GM06990 (cell line): ENCODE measurements around the gene SUSD1.
"Not testable (repeated sequence)": the region's sequence is repeated elsewhere in the genome, so short reads cannot be mapped to it uniquely, and the experiment has no call there.

ENCODE experiments used
- DNase-seq: peaks from one replicate; pipeline ENCODE4 v3.0.0-alpha.2; 2011; ENCODE audit not compliant: insufficient read length; ENCODE audit errors: extremely low read depth
- H3K27me3 ChIP-seq: replicated peaks from 2 replicates; pipeline ENCODE4 v1.6.0; 2011; ENCODE audit warnings: low read length; ENCODE audit not compliant: control insufficient read depth, insufficient read depth
- H3K36me3 ChIP-seq: 2 replicates; pipeline ENCODE4 v1.5.1; 2011; ENCODE audit warnings: low read length; ENCODE audit not compliant: control insufficient read depth, insufficient read depth
- H3K4me3 ChIP-seq: replicated peaks from 2 replicates; pipeline ENCODE4 v1.5.1; 2011; ENCODE audit warnings: low read depth, mild to moderate bottlenecking, control low read depth, low read length
- TF ChIP-seq, protein P1 (sequence below): IDR thresholded peaks from 2 replicates; pipeline ENCODE4 v1.5.1; 2011; ENCODE audit warnings: low read length, control low read depth, mild to moderate bottlenecking, inconsistent platforms; ENCODE audit not compliant: insufficient read depth, poor library complexity, severe bottlenecking

Gene SUSD1

GRCh38 chr9:112132356-112132755 lies 42.7 kb downstream of the SUSD1 start:
- H3K36me3 ChIP-seq = no peaks in the 10 kb centered on the region
- TF ChIP-seq, protein P1, sequence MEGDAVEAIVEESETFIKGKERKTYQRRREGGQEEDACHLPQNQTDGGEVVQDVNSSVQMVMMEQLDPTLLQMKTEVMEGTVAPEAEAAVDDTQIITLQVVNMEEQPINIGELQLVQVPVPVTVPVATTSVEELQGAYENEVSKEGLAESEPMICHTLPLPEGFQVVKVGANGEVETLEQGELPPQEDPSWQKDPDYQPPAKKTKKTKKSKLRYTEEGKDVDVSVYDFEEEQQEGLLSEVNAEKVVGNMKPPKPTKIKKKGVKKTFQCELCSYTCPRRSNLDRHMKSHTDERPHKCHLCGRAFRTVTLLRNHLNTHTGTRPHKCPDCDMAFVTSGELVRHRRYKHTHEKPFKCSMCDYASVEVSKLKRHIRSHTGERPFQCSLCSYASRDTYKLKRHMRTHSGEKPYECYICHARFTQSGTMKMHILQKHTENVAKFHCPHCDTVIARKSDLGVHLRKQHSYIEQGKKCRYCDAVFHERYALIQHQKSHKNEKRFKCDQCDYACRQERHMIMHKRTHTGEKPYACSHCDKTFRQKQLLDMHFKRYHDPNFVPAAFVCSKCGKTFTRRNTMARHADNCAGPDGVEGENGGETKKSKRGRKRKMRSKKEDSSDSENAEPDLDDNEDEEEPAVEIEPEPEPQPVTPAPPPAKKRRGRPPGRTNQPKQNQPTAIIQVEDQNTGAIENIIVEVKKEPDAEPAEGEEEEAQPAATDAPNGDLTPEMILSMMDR = no peak
- DNase-seq = no peak
- no peaks in the 10 kb centered on the region for H3K27me3 ChIP-seq
- H3K4me3 ChIP-seq = no peak overlapping the region

DNA sequence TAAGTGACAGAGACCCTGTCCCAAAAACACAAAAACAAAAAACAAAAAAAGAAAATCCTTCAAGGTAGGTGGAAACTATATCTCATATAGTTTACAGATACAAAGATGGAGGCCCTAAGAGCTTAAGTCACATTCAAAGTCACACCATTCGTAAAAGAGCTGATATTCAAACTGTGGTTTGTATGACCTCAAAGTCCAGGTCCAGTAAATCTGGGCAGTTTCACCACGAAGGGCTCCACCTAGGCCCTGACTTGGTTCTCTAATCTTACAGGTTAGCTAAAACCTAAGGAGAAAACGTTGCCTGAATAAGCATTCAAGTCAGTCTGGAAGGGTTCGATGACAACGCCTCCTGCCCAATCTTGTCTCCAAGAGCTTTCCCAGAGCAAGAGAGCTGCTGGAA lies 44.1 kb downstream of the SUSD1 start:
- TF ChIP-seq, protein P1 = no peak
- H3K27me3 ChIP-seq = no peaks in the 10 kb centered on the region
- H3K4me3 ChIP-seq = no peak overlapping the region
- DNase-seq = no peak
- H3K36me3 ChIP-seq = no peaks in the 10 kb centered on the region

GRCh38 chr9:112130347-112130746 lies 44.8 kb downstream of the SUSD1 start:
- no peaks in the 10 kb centered on the region for H3K36me3 ChIP-seq
- no peaks in the 10 kb centered on the region for H3K27me3 ChIP-seq
- TF ChIP-seq, protein P1 = no peak
- no peak for DNase-seq
- H3K4me3 ChIP-seq = no peak overlapping the region

- Histone ChIP-seq H3K4me3 (no peak overlapping the region), H3K27me3 (no peaks in the 10 kb centered on the region), H3K36me3 (no peaks in the 10 kb centered on the region)
- TF ChIP-seq, protein P1 = no peak
- no peak for DNase-seq
Measured at GRCh38 chr9:112129246-112129645, 45.9 kb downstream of the SUSD1 start.

GRCh38 chr9:112128399-112128798 lies 46.7 kb downstream of the SUSD1 start:
- not testable (repeated sequence) for H3K27me3 ChIP-seq, H3K36me3 ChIP-seq, H3K4me3 ChIP-seq, DNase-seq

DNA sequence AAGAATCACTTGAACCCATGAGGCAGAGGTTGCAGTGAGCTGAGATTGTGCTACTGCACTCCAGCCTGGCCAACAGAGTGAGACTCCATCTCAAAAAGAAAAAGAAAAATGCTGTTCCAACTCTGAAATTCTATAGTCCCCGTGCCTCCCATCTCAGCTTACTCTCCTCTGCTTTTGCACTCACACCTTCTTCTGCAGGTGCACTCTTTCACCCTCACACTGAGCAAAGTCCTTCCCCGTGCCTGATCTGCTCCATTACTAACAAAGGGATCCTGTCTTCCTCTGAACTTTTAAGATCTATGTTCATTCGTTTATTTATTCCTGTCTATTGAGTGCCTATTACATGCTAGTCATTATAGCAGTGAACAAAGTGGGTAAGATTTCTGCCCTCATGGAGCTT lies 47.8 kb downstream of the SUSD1 start:
- DNase-seq = no peak
- Histone ChIP-seq H3K4me3 (no peak overlapping the region), H3K36me3 (no peaks in the 10 kb centered on the region; the same call in 1 of the 2 replicates), H3K27me3 (no peaks in the 10 kb centered on the region)
- TF ChIP-seq, protein P1 = no peak
